Inflammatory macrophage treated with lipopolysaccharide for 4 hours (primary cell): ENCODE measurements around the gene ZNF70.
A peak's percentile ranks its signal among the peaks of the same experiment; 100 is the strongest.

Experiments used
- DNase-seq: peaks from one replicate; pipeline ENCODE4 v3.0.0-alpha.2; 2020

The ZNF70 gene

GRCh38 chr22:23714596-23715578, 36.0 kb downstream of the ZNF70 start:
- no peak for DNase-seq

- no peak for DNase-seq
These were observed 37.0 kb downstream of the ZNF70 start for GRCh38 chr22:23713696-23714595.

GRCh38 chr22:23712256-23712655, 38.7 kb downstream of the ZNF70 start:
- DNase-seq = no peak

- DNase-seq = no peak
These were observed 41.8 kb downstream of the ZNF70 start for GRCh38 chr22:23709107-23709506.

GRCh38 chr22:23708270-23708669, 42.6 kb downstream of the ZNF70 start:
- DNase-seq = no peak

GRCh38 chr22:23705358-23705757, 45.6 kb downstream of the ZNF70 start:
- no peak for DNase-seq

- DNase-seq = no peak
These were observed 46.1 kb downstream of the ZNF70 start for GRCh38 chr22:23704829-23705228.

- no peak for DNase-seq
These were observed 46.9 kb downstream of the ZNF70 start for GRCh38 chr22:23704062-23704461.

GRCh38 chr22:23700706-23701105, 50.2 kb downstream of the ZNF70 start:
- no peak for DNase-seq

- DNase-seq = no peak
These were observed 52.2 kb downstream of the ZNF70 start for GRCh38 chr22:23698673-23699235.

GRCh38 chr22:23698094-23698493, 52.8 kb downstream of the ZNF70 start:
- DNase-seq = no peak

GRCh38 chr22:23697031-23697970, 53.6 kb downstream of the ZNF70 start:
- no peak for DNase-seq

GRCh38 chr22:23696326-23696851, 54.5 kb downstream of the ZNF70 start:
- DNase-seq = peak; percentile 86

- DNase-seq = peak; percentile 65
These were observed 55.2 kb downstream of the ZNF70 start for GRCh38 chr22:23695571-23696325.

- no peak for DNase-seq
These were observed 55.8 kb downstream of the ZNF70 start for GRCh38 chr22:23695141-23695540.

- DNase-seq = no peak
These were observed 56.8 kb downstream of the ZNF70 start for GRCh38 chr22:23693979-23694680.

GRCh38 chr22:23692598-23693291, 58.2 kb downstream of the ZNF70 start:
- DNase-seq = no peak

- no peak for DNase-seq
These were observed 59.0 kb downstream of the ZNF70 start for GRCh38 chr22:23691748-23692423.

- no peak for DNase-seq
These were observed 60.2 kb downstream of the ZNF70 start, which contains the start of gene RGL4 for GRCh38 chr22:23690713-23691112. RGL4 (plus strand) TSS chr22:23691013; CDS start chr22:23692031, 1,018 bp downstream.
